Endodermal cell (in vitro differentiated cells): ENCODE results near the gene BCL2L14. TPM values are rescaled to one million over a fixed set of nuclear protein-coding genes. Genes with fewer than 3 reads are reported as not detected.

ENCODE experiments used
- DNase-seq: peaks from one replicate; pipeline ENCODE4 v3.0.0-alpha.2; 2017
- H3K27ac ChIP-seq: 2 replicates; pipeline ENCODE4 v1.5.1; 2013; ENCODE audit warnings: mild to moderate bottlenecking, low read depth, low read length, moderate library complexity
- H3K27me3 ChIP-seq: 2 replicates; pipeline ENCODE4 v1.6.1; 2013; ENCODE audit warnings: mild to moderate bottlenecking, low read length, moderate library complexity; ENCODE audit not compliant: insufficient read depth, control insufficient read depth, poor library complexity, severe bottlenecking
- H3K36me3 ChIP-seq: 2 replicates; pipeline ENCODE4 v1.7.0; 2013; ENCODE audit warnings: mild to moderate bottlenecking, low read length, moderate library complexity; ENCODE audit not compliant: control insufficient read depth, insufficient read depth
- H3K4me1 ChIP-seq: one replicate; pipeline ENCODE4 v1.7.0; 2013; ENCODE audit warnings: low read length; ENCODE audit not compliant: control insufficient read depth, insufficient read depth
- H3K4me3 ChIP-seq: 2 replicates; pipeline ENCODE4 v1.5.1; 2013; ENCODE audit warnings: mild to moderate bottlenecking, low read length, moderate library complexity
- H3K9ac ChIP-seq: 2 replicates; pipeline ENCODE4 v1.6.1; 2013; ENCODE audit warnings: mild to moderate bottlenecking, low read length, moderate library complexity; ENCODE audit not compliant: poor library complexity, severe bottlenecking; ENCODE audit errors: extremely low read depth
- H3K9me3 ChIP-seq: 2 replicates; pipeline ENCODE4 v1.6.1; 2013; ENCODE audit warnings: mild to moderate bottlenecking, low read length, moderate library complexity; ENCODE audit not compliant: control insufficient read depth
- H3K27ac Mint-ChIP-seq: 2 replicates; pipeline ENCODE4 v1.8.0; 2020; ENCODE audit warnings: mixed read lengths
- H3K27me3 Mint-ChIP-seq: 2 replicates; pipeline ENCODE4 v1.8.0; 2021; ENCODE audit warnings: mild to moderate bottlenecking, mixed read lengths; ENCODE audit not compliant: insufficient read depth
- H3K36me3 Mint-ChIP-seq: 2 replicates; pipeline ENCODE4 v1.8.0; 2020; ENCODE audit warnings: low read depth, mixed read lengths
- H3K4me1 Mint-ChIP-seq: 2 replicates; pipeline ENCODE4 v1.8.0; 2020; ENCODE audit warnings: mixed read lengths
- H3K4me3 Mint-ChIP-seq: 2 replicates; pipeline ENCODE4 v1.8.0; 2020; ENCODE audit warnings: mild to moderate bottlenecking, moderate library complexity, mixed read lengths
- H3K9me3 Mint-ChIP-seq: 2 replicates; pipeline ENCODE4 v1.8.0; 2020; ENCODE audit warnings: mild to moderate bottlenecking, mixed read lengths
- CTCF ChIP-seq: fragments of 200-600 bp; sonication (generic); conservative IDR thresholded peaks from 2 replicates; pipeline ENCODE4 v1.5.0; 2021; ENCODE audit warnings: antibody characterized with exemption, mild to moderate bottlenecking
- WGBS, 2 experiments: methylation state at CpG; one replicate each; pipeline versions ENCODE4 v1.1.5 to v1.1.7; 2013; ENCODE audit warnings: missing lambda C conversion rate in 2 of 2, mixed read lengths in 1 of 2; ENCODE audit not compliant: insufficient coverage in 1 of 2, insufficient read length in 1 of 2; 5-methylcytosine and 5-hydroxymethylcytosine counted together
- total RNA-seq, 2 donors: library from RNA; stranded (reverse); fragmentation: NEBNext Ultra II Directional in 1 of 2; extraction: Animal tissue kit (Norgen Biotek cat#: 25700) in 1 of 2; gene quantifications; 2 replicates in 1 of 2; 3 replicates in 1 of 2; pipeline ENCODE4 v1.2.1, GENCODE V29; 2021

BCL2L14 gene
- total RNA-seq, 2 donors from 2014 or later = 4.4 to 10.5 TPM

- Mint-ChIP-seq H3K4me1 (peaks cover 33% of the 10 kb centered on the region), H3K9me3 (peaks cover 13% of the 10 kb centered on the region)
- H3K9me3 ChIP-seq = peaks cover 22% of the 10 kb centered on the region
Measured at GRCh38 chr12:12036901-12037300, 33.8 kb upstream of the BCL2L14 start.

GRCh38 chr12:12039897-12040296, 30.8 kb upstream of the BCL2L14 start:
- Histone ChIP-seq H3K9me3 (peaks cover 22% of the 10 kb centered on the region), H3K27me3 (no peaks in the 10 kb centered on the region), H3K4me3 (no peak overlapping the region), H3K9ac (no peak overlapping the region), H3K27ac (no peak overlapping the region), H3K4me1 (peaks cover 2% of the 10 kb centered on the region), H3K36me3 (peaks cover 7% of the 10 kb centered on the region)
- Mint-ChIP-seq H3K9me3 (peaks cover 13% of the 10 kb centered on the region), H3K4me3 (no peak overlapping the region), H3K4me1 (peaks cover 25% of the 10 kb centered on the region), H3K27ac (peak overlapping the region; percentile 42), H3K36me3 (peaks cover 15% of the 10 kb centered on the region), H3K27me3 (no peaks in the 10 kb centered on the region)
- 78 to 83% methylated on average over 3 to 7 of the region's 7 CpGs for WGBS, 2 experiments
- TF ChIP-seq CTCF = peak; percentile 70
- DNase-seq = peak; percentile 78

More at GRCh38 chr12:12036901-12037300, 33.8 kb upstream of the BCL2L14 start:
- peaks cover 7% of the 10 kb centered on the region for H3K4me1 ChIP-seq
- H3K36me3 ChIP-seq = peaks cover 2% of the 10 kb centered on the region
- no peaks in the 10 kb centered on the region for H3K27me3 ChIP-seq
- H3K27ac ChIP-seq = no peak overlapping the region
- no peaks in the 10 kb centered on the region for H3K27me3 Mint-ChIP-seq
- peaks cover 13% of the 10 kb centered on the region for H3K36me3 Mint-ChIP-seq
- no peak overlapping the region for H3K27ac Mint-ChIP-seq
- no peak overlapping the region for H3K4me3 Mint-ChIP-seq
- DNase-seq = peak; percentile 13
- no peak overlapping the region for H3K9ac ChIP-seq
- no peak overlapping the region for H3K4me3 ChIP-seq
- no peak for TF ChIP-seq CTCF

- no peaks in the 10 kb centered on the region for H3K27me3 Mint-ChIP-seq
- Histone ChIP-seq H3K9ac (no peak overlapping the region), H3K27me3 (no peaks in the 10 kb centered on the region), H3K36me3 (peaks cover 14% of the 10 kb centered on the region), H3K27ac (no peak overlapping the region), H3K4me1 (no peaks in the 10 kb centered on the region), H3K4me3 (no peak overlapping the region), H3K9me3 (no peaks in the 10 kb centered on the region)
- no peaks in the 10 kb centered on the region for H3K9me3 Mint-ChIP-seq
- peak; percentile 36 for DNase-seq
- H3K4me3 Mint-ChIP-seq = no peak overlapping the region
- peaks cover 8% of the 10 kb centered on the region for H3K4me1 Mint-ChIP-seq
- H3K36me3 Mint-ChIP-seq = peaks cover 13% of the 10 kb centered on the region
- 93 to 95% methylated on average over 6 to 7 of the region's 7 CpGs for WGBS, 2 experiments
- no peak overlapping the region for H3K27ac Mint-ChIP-seq
- no peak for TF ChIP-seq CTCF
Measured at GRCh38 chr12:12046401-12046800, 24.3 kb upstream of the BCL2L14 start.
